ENCODE measurements around the gene FNDC11.

FNDC11 gene

GRCh38 chr20:63543131-63543530 is 10.8 kb upstream of the FNDC11 start:
- Histone ChIP-seq H3K4me3 (ENCODE audit: control insufficient read depth in 1 of 7, extremely low read depth in 1 of 7, insufficient read depth in 4 of 7, low read depth in 2 of 7, low read length in 6 of 7) (no peak overlapping the region), H3K9me3 (ENCODE audit: control extremely low read depth in 1 of 5, control insufficient read depth in 4 of 5, insufficient read depth in 2 of 5, low read depth in 1 of 5, low read length in 4 of 5) (no peaks in the 10 kb centered on the region), H3K4me1 (ENCODE audit: control extremely low read depth in 1 of 4, control insufficient read depth in 4 of 4, insufficient read depth in 4 of 4, low read length in 3 of 4) (peaks cover 0 to 11% (median 6%) of the 10 kb centered on the region in 4 experiments), H3K27ac (ENCODE audit: insufficient read depth in 1 of 2, low read depth in 1 of 2, low read length in 2 of 2, poor library complexity in 1 of 2, severe bottlenecking in 2 of 2) (no peak overlapping the region), H3K27me3 (replicated peaks in 2 of 5; ENCODE audit: control insufficient read depth in 4 of 5, insufficient read depth in 5 of 5, low read length in 4 of 5) (peaks cover 0 to 21% (median 4%) of the 10 kb centered on the region in 5 experiments), H3K36me3 (ENCODE audit: control insufficient read depth in 4 of 4, insufficient read depth in 4 of 4, low read length in 3 of 4) (no peaks in the 10 kb centered on the region)
- CTCF ChIA-PET = interaction anchor here (1.2 to 1.8 kb wide), 3 partner anchors 10 to 23 kb away, joined by 4 to 5 read pairs (median 4); partner anchors contain the start of gene PPDPF
- DNase-seq = no peak
- POLR2A ChIA-PET = interaction anchor here (0.6 kb wide), 1 partner anchor 20 kb away, joined by 3 read pairs; no protein-coding TSS in a partner anchor
- WGBS (ENCODE audit: insufficient coverage) = 100% methylated on average over 4 of the region's 10 CpGs

DNA sequence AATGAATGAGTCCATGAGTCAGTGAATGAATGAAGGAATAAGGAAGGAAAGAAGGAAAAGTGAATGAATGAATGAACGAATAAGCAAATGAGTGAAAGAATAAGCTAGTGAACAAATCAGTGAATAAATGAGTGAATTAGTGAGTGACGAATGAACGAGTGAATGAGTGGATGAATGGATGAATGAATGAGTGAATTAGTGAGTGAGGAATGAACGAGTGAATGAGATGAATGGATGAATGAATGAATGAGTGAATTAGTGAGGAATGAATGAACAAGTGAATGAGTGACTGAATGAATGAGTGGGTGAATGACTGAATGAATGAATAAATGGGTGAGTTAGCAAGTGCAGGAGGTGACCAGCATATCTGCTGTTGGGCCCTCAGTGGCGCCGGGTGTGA is 10.2 kb upstream of the FNDC11 start:
- H3K9me3 ChIP-seq (ENCODE audit: control extremely low read depth in 1 of 5, control insufficient read depth in 4 of 5, insufficient read depth in 2 of 5, low read depth in 1 of 5, low read length in 4 of 5) = no peaks in the 10 kb centered on the region
- DNase-seq = no peak
- CTCF ChIA-PET = interaction anchor here (1.3 to 1.8 kb wide), 3 partner anchors 9 to 23 kb away, joined by 3 to 5 read pairs (median 4); no protein-coding TSS in a partner anchor
- POLR2A ChIA-PET = no interaction called here
- peaks cover 0 to 27% (median 6%) of the 10 kb centered on the region in 5 experiments for H3K27me3 ChIP-seq (replicated peaks in 2 of 5; ENCODE audit: control insufficient read depth in 4 of 5, insufficient read depth in 5 of 5, low read length in 4 of 5)
- no peak overlapping the region for H3K4me3 ChIP-seq (ENCODE audit: control insufficient read depth in 1 of 7, extremely low read depth in 1 of 7, insufficient read depth in 4 of 7, low read depth in 2 of 7, low read length in 6 of 7)
- H3K27ac ChIP-seq (ENCODE audit: insufficient read depth in 1 of 2, low read depth in 1 of 2, low read length in 2 of 2, poor library complexity in 1 of 2, severe bottlenecking in 2 of 2) = no peak overlapping the region
- peaks cover 0 to 5% (median 2%) of the 10 kb centered on the region in 4 experiments for H3K4me1 ChIP-seq (ENCODE audit: control extremely low read depth in 1 of 4, control insufficient read depth in 4 of 4, insufficient read depth in 4 of 4, low read length in 3 of 4)
- H3K36me3 ChIP-seq (ENCODE audit: control insufficient read depth in 4 of 4, insufficient read depth in 4 of 4, low read length in 3 of 4) = no peaks in the 10 kb centered on the region
- 94% methylated on average over 6 of the region's 6 CpGs for WGBS (ENCODE audit: insufficient coverage)

DNA sequence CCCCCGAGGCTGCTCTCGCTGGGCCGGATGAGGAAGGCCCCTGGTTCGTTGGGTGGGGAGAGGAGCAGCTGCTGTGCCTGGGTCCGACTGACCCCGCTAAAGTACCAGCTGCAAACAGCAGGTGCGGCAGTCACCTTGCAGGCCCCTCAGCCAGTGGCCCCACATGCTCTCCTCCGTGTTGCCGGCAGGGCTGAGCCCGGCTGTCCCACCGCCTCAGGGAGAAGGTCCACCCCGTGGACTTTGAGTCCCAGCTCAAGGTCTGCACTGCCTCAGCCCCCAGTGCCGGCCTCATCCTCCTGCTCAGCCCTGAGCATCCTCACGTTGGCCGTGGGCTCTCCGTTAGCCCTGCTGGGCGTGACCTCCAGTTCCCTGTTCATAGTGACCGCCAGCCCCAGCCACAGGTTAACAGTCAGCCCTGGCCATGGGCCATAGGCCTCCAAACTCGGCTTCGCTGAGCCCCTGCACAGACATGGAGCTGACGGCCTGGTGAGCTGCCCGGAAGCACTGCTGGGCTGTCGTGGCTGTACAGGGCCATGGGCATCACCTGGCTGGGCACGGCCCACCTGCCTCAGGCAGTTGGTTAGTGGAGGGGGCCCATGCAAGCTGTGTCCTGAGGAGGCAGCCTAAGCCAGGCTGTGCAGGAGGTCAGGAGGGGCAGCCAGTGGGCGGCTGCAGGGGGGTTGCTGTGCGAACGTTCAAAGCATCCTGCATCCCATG is 9.6 kb upstream of the FNDC11 start:
- Histone ChIP-seq H3K4me1 (ENCODE audit: control extremely low read depth in 1 of 4, control insufficient read depth in 4 of 4, insufficient read depth in 4 of 4, low read length in 3 of 4) (peaks cover 0 to 3% (median 0%) of the 10 kb centered on the region in 4 experiments), H3K27ac (ENCODE audit: insufficient read depth in 1 of 2, low read depth in 1 of 2, low read length in 2 of 2, poor library complexity in 1 of 2, severe bottlenecking in 2 of 2) (no peak overlapping the region), H3K36me3 (ENCODE audit: control insufficient read depth in 4 of 4, insufficient read depth in 4 of 4, low read length in 3 of 4) (no peaks in the 10 kb centered on the region), H3K27me3 (replicated peaks in 2 of 5; ENCODE audit: control insufficient read depth in 4 of 5, insufficient read depth in 5 of 5, low read length in 4 of 5) (peaks cover 0 to 30% (median 7%) of the 10 kb centered on the region in 5 experiments), H3K4me3 (ENCODE audit: control insufficient read depth in 1 of 7, extremely low read depth in 1 of 7, insufficient read depth in 4 of 7, low read depth in 2 of 7, low read length in 6 of 7) (no peak overlapping the region), H3K9me3 (ENCODE audit: control extremely low read depth in 1 of 5, control insufficient read depth in 4 of 5, insufficient read depth in 2 of 5, low read depth in 1 of 5, low read length in 4 of 5) (no peaks in the 10 kb centered on the region)
- 92% methylated on average over 24 of the region's 27 CpGs for whole genome bisulfite sequencing (ENCODE audit: insufficient coverage)
- DNase-seq = no peak
- ChIA-PET POLR2A (no interaction called here), CTCF (interaction anchor here (0.5 to 1.8 kb wide), 5 partner anchors 8 to 41 kb away, joined by 3 to 4 read pairs (median 4); no protein-coding TSS in a partner anchor)

GRCh38 chr20:63544958-63545516 is 8.9 kb upstream of the FNDC11 start:
- ChIA-PET CTCF (interaction anchor here (0.5 to 1.5 kb wide), 4 partner anchors 9 to 42 kb away, joined by 3 to 4 read pairs (median 4); no protein-coding TSS in a partner anchor), POLR2A (no interaction called here)
- DNase-seq = no peak
- Histone ChIP-seq H3K36me3 (ENCODE audit: control insufficient read depth in 4 of 4, insufficient read depth in 4 of 4, low read length in 3 of 4) (no peaks in the 10 kb centered on the region), H3K4me1 (ENCODE audit: control extremely low read depth in 1 of 4, control insufficient read depth in 4 of 4, insufficient read depth in 4 of 4, low read length in 3 of 4) (peaks cover 0 to 3% (median 0%) of the 10 kb centered on the region in 4 experiments), H3K27me3 (replicated peaks in 2 of 5; ENCODE audit: control insufficient read depth in 4 of 5, insufficient read depth in 5 of 5, low read length in 4 of 5) (peaks cover 0 to 32% (median 7%) of the 10 kb centered on the region in 5 experiments), H3K27ac (ENCODE audit: insufficient read depth in 1 of 2, low read depth in 1 of 2, low read length in 2 of 2, poor library complexity in 1 of 2, severe bottlenecking in 2 of 2) (no peak overlapping the region), H3K9me3 (ENCODE audit: control extremely low read depth in 1 of 5, control insufficient read depth in 4 of 5, insufficient read depth in 2 of 5, low read depth in 1 of 5, low read length in 4 of 5) (no peaks in the 10 kb centered on the region), H3K4me3 (ENCODE audit: control insufficient read depth in 1 of 7, extremely low read depth in 1 of 7, insufficient read depth in 4 of 7, low read depth in 2 of 7, low read length in 6 of 7) (no peak overlapping the region)
- WGBS (ENCODE audit: insufficient coverage) = 86% methylated on average over 19 of the region's 19 CpGs

DNA sequence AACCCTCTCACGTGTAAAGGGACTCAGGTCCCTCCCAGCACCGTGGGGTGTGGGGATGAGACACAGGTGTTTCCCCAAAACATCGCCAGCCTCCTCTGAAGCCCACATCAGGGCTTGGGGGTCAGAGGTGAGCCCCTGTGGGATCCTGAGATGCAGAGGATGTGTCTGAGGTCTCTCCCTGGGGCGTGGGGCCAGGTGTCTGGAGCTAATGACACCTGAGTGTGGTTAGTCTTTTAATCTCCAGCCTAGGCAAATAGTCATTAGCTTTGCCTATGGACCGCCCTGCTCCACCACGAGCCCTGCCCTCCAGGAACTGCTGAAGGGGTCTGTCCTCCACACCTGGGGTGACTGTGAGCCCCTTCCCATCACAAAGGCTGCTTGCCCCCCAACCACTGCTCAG is 8.1 kb upstream of the FNDC11 start:
- no peak for DNase-seq
- Histone ChIP-seq H3K27ac (ENCODE audit: insufficient read depth in 1 of 2, low read depth in 1 of 2, low read length in 2 of 2, poor library complexity in 1 of 2, severe bottlenecking in 2 of 2) (no peak overlapping the region), H3K4me3 (ENCODE audit: control insufficient read depth in 1 of 7, extremely low read depth in 1 of 7, insufficient read depth in 4 of 7, low read depth in 2 of 7, low read length in 6 of 7) (no peak overlapping the region), H3K27me3 (replicated peaks in 2 of 5; ENCODE audit: control insufficient read depth in 4 of 5, insufficient read depth in 5 of 5, low read length in 4 of 5) (peaks cover 0 to 32% (median 7%) of the 10 kb centered on the region in 5 experiments), H3K9me3 (ENCODE audit: control extremely low read depth in 1 of 5, control insufficient read depth in 4 of 5, insufficient read depth in 2 of 5, low read depth in 1 of 5, low read length in 4 of 5) (no peaks in the 10 kb centered on the region), H3K36me3 (ENCODE audit: control insufficient read depth in 4 of 4, insufficient read depth in 4 of 4, low read length in 3 of 4) (no peaks in the 10 kb centered on the region), H3K4me1 (ENCODE audit: control extremely low read depth in 1 of 4, control insufficient read depth in 4 of 4, insufficient read depth in 4 of 4, low read length in 3 of 4) (peaks cover 0 to 3% (median 0%) of the 10 kb centered on the region in 4 experiments)
- 67% methylated on average over 3 of the region's 6 CpGs for WGBS (ENCODE audit: insufficient coverage)
- POLR2A ChIA-PET = no interaction called here
- CTCF ChIA-PET = interaction anchor here (1.5 to 2.3 kb wide), 3 partner anchors 8 to 10 kb away, joined by 3 to 9 read pairs (median 4); partner anchors contain the start of gene PTK6

DNA sequence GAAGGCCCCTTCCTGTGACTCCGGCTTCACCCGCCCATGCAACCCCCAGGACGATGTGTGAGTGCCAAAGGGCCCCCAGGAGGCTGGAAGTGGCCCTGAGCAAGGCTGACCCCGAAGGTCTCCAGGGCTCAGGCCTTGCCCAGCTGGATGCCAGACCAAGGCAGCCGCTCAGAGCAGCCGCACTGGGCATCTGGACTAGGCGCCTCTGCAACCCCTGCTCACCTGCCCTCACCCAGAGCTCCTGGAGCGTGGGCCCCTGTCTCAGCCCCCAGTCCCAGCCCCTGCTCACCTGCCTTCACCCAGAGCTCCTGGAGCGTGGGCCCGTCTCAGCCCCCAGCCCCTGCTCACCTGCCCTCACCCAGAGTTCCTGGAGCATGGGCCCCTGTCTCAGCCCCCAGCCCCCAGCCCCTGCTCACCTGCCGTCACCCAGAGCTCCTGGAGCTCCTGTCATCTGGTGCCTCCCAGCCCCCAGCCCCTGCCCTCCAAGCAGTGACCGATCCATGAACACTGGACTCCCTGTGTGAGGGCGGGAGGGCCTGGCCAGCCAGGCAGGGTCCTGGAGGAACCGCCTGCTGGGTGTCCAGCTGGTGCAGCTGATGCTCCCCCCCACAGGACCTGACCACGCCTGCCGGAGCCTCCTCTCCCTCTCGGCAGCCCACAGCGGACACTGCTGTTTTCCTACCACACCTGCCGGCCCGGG is 7.6 kb upstream of the FNDC11 start:
- DNase-seq = no peak
- WGBS (ENCODE audit: insufficient coverage) = 95% methylated on average over 20 of the region's 20 CpGs
- Histone ChIP-seq H3K4me1 (ENCODE audit: control extremely low read depth in 1 of 4, control insufficient read depth in 4 of 4, insufficient read depth in 4 of 4, low read length in 3 of 4) (peaks cover 0 to 3% (median 0%) of the 10 kb centered on the region in 4 experiments), H3K9me3 (ENCODE audit: control extremely low read depth in 1 of 5, control insufficient read depth in 4 of 5, insufficient read depth in 2 of 5, low read depth in 1 of 5, low read length in 4 of 5) (no peaks in the 10 kb centered on the region), H3K36me3 (ENCODE audit: control insufficient read depth in 4 of 4, insufficient read depth in 4 of 4, low read length in 3 of 4) (no peaks in the 10 kb centered on the region), H3K27me3 (replicated peaks in 2 of 5; ENCODE audit: control insufficient read depth in 4 of 5, insufficient read depth in 5 of 5, low read length in 4 of 5) (peaks cover 0 to 32% (median 7%) of the 10 kb centered on the region in 5 experiments), H3K27ac (ENCODE audit: insufficient read depth in 1 of 2, low read depth in 1 of 2, low read length in 2 of 2, poor library complexity in 1 of 2, severe bottlenecking in 2 of 2) (no peak overlapping the region), H3K4me3 (ENCODE audit: control insufficient read depth in 1 of 7, extremely low read depth in 1 of 7, insufficient read depth in 4 of 7, low read depth in 2 of 7, low read length in 6 of 7) (no peak overlapping the region)
- ChIA-PET POLR2A (no interaction called here), CTCF (interaction anchor here (1.5 to 2.3 kb wide), 3 partner anchors 8 to 10 kb away, joined by 3 to 9 read pairs (median 4); partner anchors contain the start of gene PTK6)

Measured in common myeloid progenitor, CD34-positive (primary cell).